ENCODE data around the gene MRPL37.

Gene MRPL37

GRCh38 chr1:54224233-54224632 lies 24.3 kb downstream of the MRPL37 start:
- H2BK5ac ChIP-seq (ENCODE audit: low read depth, low read length, poor library complexity, severe bottlenecking) = no peak overlapping the region
- H3K36me3 ChIP-seq (ENCODE audit: control insufficient read depth in 1 of 2, insufficient read depth in 2 of 2, low read depth in 1 of 2, low read length in 2 of 2) = peaks cover 15 to 54% of the 10 kb centered on the region in 2 experiments
- H3K18ac ChIP-seq (ENCODE audit: low read depth in 1 of 2, low read length in 2 of 2) = no peak overlapping the region
- no peak overlapping the region for H2BK15ac ChIP-seq (ENCODE audit: low read depth, poor library complexity, severe bottlenecking)
- H4K8ac ChIP-seq (ENCODE audit: low read length) = no peak overlapping the region
- peaks cover 41% of the 10 kb centered on the region for H3K4me1 ChIP-seq (ENCODE audit: control insufficient read depth, insufficient read depth, low read depth, low read length)
- no peak overlapping the region for H3K4ac ChIP-seq (ENCODE audit: low read depth in 1 of 2, low read length in 2 of 2)
- no peaks in the 10 kb centered on the region for H3K9me3 ChIP-seq (ENCODE audit: control insufficient read depth, low read length)
- no peak overlapping the region for H3K9ac ChIP-seq (ENCODE audit: low read length)
- no peak overlapping the region for H2BK120ac ChIP-seq (ENCODE audit: low read depth, low read length)
- H3K27ac ChIP-seq (ENCODE audit: low read length, poor library complexity, severe bottlenecking) = no peak overlapping the region
- no peak overlapping the region for H2BK12ac ChIP-seq (ENCODE audit: low read length in 2 of 2)
- H2AK5ac ChIP-seq (ENCODE audit: low read length, severe bottlenecking) = no peak overlapping the region
- no peak overlapping the region for H3K14ac ChIP-seq (ENCODE audit: low read length in 2 of 2)
- H3K23ac ChIP-seq (ENCODE audit: low read length in 2 of 2) = no peak overlapping the region
- no peak for DNase-seq
- H3K4me3 ChIP-seq (ENCODE audit: insufficient read depth in 1 of 2, low read depth in 1 of 2, low read length in 2 of 2) = no peak overlapping the region
- H2AFZ ChIP-seq (ENCODE audit: low read depth, low read length) = no peak overlapping the region
- no peaks in the 10 kb centered on the region for H3K27me3 ChIP-seq (ENCODE audit: control insufficient read depth in 1 of 2, insufficient read depth in 1 of 2, low read length in 2 of 2)
- no peak overlapping the region for H4K91ac ChIP-seq (ENCODE audit: low read length)
- peaks cover 3% of the 10 kb centered on the region for H3K79me1 ChIP-seq (replicated peaks; ENCODE audit: low read length, poor library complexity, severe bottlenecking)
- H3K4me2 ChIP-seq (ENCODE audit: low read length, poor library complexity, severe bottlenecking) = no peak overlapping the region
- WGBS = 94% methylated on average over 6 of the region's 6 CpGs

GRCh38 chr1:54225378-54225777 lies 25.4 kb downstream of the MRPL37 start:
- no peak overlapping the region for H3K4ac ChIP-seq (ENCODE audit: low read depth in 1 of 2, low read length in 2 of 2)
- no peak overlapping the region for H3K23ac ChIP-seq (ENCODE audit: low read length in 2 of 2)
- no peak overlapping the region for H2AFZ ChIP-seq (ENCODE audit: low read depth, low read length)
- H3K9ac ChIP-seq (ENCODE audit: low read length) = no peak overlapping the region
- no peak overlapping the region for H2BK15ac ChIP-seq (ENCODE audit: low read depth, poor library complexity, severe bottlenecking)
- no peak overlapping the region for H2BK12ac ChIP-seq (ENCODE audit: low read length in 2 of 2)
- no peak overlapping the region for H3K14ac ChIP-seq (ENCODE audit: low read length in 2 of 2)
- H3K79me1 ChIP-seq (replicated peaks; ENCODE audit: low read length, poor library complexity, severe bottlenecking) = peaks cover 3% of the 10 kb centered on the region
- peaks cover 43% of the 10 kb centered on the region for H3K4me1 ChIP-seq (ENCODE audit: control insufficient read depth, insufficient read depth, low read depth, low read length)
- no peak overlapping the region for H2AK5ac ChIP-seq (ENCODE audit: low read length, severe bottlenecking)
- H3K4me2 ChIP-seq (ENCODE audit: low read length, poor library complexity, severe bottlenecking) = no peak overlapping the region
- H2BK120ac ChIP-seq (ENCODE audit: low read depth, low read length) = no peak overlapping the region
- no peaks in the 10 kb centered on the region for H3K27me3 ChIP-seq (ENCODE audit: control insufficient read depth in 1 of 2, insufficient read depth in 1 of 2, low read length in 2 of 2)
- 94% methylated on average over 5 of the region's 6 CpGs for WGBS
- no peak overlapping the region for H3K18ac ChIP-seq (ENCODE audit: low read depth in 1 of 2, low read length in 2 of 2)
- no peak overlapping the region for H4K91ac ChIP-seq (ENCODE audit: low read length)
- no peak overlapping the region for H3K27ac ChIP-seq (ENCODE audit: low read length, poor library complexity, severe bottlenecking)
- no peak overlapping the region for H3K4me3 ChIP-seq (ENCODE audit: insufficient read depth in 1 of 2, low read depth in 1 of 2, low read length in 2 of 2)
- DNase-seq = no peak
- no peak overlapping the region for H2BK5ac ChIP-seq (ENCODE audit: low read depth, low read length, poor library complexity, severe bottlenecking)
- H4K8ac ChIP-seq (ENCODE audit: low read length) = no peak overlapping the region
- no peaks in the 10 kb centered on the region for H3K9me3 ChIP-seq (ENCODE audit: control insufficient read depth, low read length)
- H3K36me3 ChIP-seq (ENCODE audit: control insufficient read depth in 1 of 2, insufficient read depth in 2 of 2, low read depth in 1 of 2, low read length in 2 of 2) = peaks cover 15 to 51% of the 10 kb centered on the region in 2 experiments

GRCh38 chr1:54225986-54226559 lies 26.1 kb downstream of the MRPL37 start:
- DNase-seq = no peak
- H2BK120ac ChIP-seq (ENCODE audit: low read depth, low read length) = no peak overlapping the region
- H3K23ac ChIP-seq (ENCODE audit: low read length in 2 of 2) = no peak overlapping the region
- H3K79me1 ChIP-seq (replicated peaks; ENCODE audit: low read length, poor library complexity, severe bottlenecking) = peaks cover 3% of the 10 kb centered on the region
- H3K9me3 ChIP-seq (ENCODE audit: control insufficient read depth, low read length) = no peaks in the 10 kb centered on the region
- 96% methylated on average over 18 of the region's 20 CpGs for WGBS
- H3K18ac ChIP-seq (ENCODE audit: low read depth in 1 of 2, low read length in 2 of 2) = no peak overlapping the region
- no peak overlapping the region for H4K8ac ChIP-seq (ENCODE audit: low read length)
- no peak overlapping the region for H3K27ac ChIP-seq (ENCODE audit: low read length, poor library complexity, severe bottlenecking)
- no peaks in the 10 kb centered on the region for H3K27me3 ChIP-seq (ENCODE audit: control insufficient read depth in 1 of 2, insufficient read depth in 1 of 2, low read length in 2 of 2)
- no peak overlapping the region for H2BK15ac ChIP-seq (ENCODE audit: low read depth, poor library complexity, severe bottlenecking)
- H3K14ac ChIP-seq (ENCODE audit: low read length in 2 of 2) = no peak overlapping the region
- peaks cover 15 to 44% of the 10 kb centered on the region in 2 experiments for H3K36me3 ChIP-seq (ENCODE audit: control insufficient read depth in 1 of 2, insufficient read depth in 2 of 2, low read depth in 1 of 2, low read length in 2 of 2)
- no peak overlapping the region for H2AFZ ChIP-seq (ENCODE audit: low read depth, low read length)
- no peak overlapping the region for H3K4me2 ChIP-seq (ENCODE audit: low read length, poor library complexity, severe bottlenecking)
- peaks cover 40% of the 10 kb centered on the region for H3K4me1 ChIP-seq (ENCODE audit: control insufficient read depth, insufficient read depth, low read depth, low read length)
- H3K4ac ChIP-seq (ENCODE audit: low read depth in 1 of 2, low read length in 2 of 2) = no peak overlapping the region
- H2BK5ac ChIP-seq (ENCODE audit: low read depth, low read length, poor library complexity, severe bottlenecking) = no peak overlapping the region
- H3K9ac ChIP-seq (ENCODE audit: low read length) = no peak overlapping the region
- peak overlapping the region; percentile 82 for H2AK5ac ChIP-seq (ENCODE audit: low read length, severe bottlenecking)
- no peak overlapping the region for H4K91ac ChIP-seq (ENCODE audit: low read length)
- no peak overlapping the region for H3K4me3 ChIP-seq (ENCODE audit: insufficient read depth in 1 of 2, low read depth in 1 of 2, low read length in 2 of 2)
- no peak overlapping the region for H2BK12ac ChIP-seq (ENCODE audit: low read length in 2 of 2)

GRCh38 chr1:54227091-54227602 lies 27.2 kb downstream of the MRPL37 start:
- Histone ChIP-seq H4K8ac (ENCODE audit: low read length) (no peak overlapping the region), H3K18ac (ENCODE audit: low read depth in 1 of 2, low read length in 2 of 2) (peak overlapping the region in 1 of 2 experiments; percentile 79), H3K23ac (ENCODE audit: low read length in 2 of 2) (no peak overlapping the region), H2BK120ac (ENCODE audit: low read depth, low read length) (no peak overlapping the region), H3K4ac (ENCODE audit: low read depth in 1 of 2, low read length in 2 of 2) (no peak overlapping the region), H2BK12ac (ENCODE audit: low read length in 2 of 2) (no peak overlapping the region), H2BK15ac (ENCODE audit: low read depth, poor library complexity, severe bottlenecking) (no peak overlapping the region), H3K27me3 (ENCODE audit: control insufficient read depth in 1 of 2, insufficient read depth in 1 of 2, low read length in 2 of 2) (no peaks in the 10 kb centered on the region), H4K91ac (ENCODE audit: low read length) (no peak overlapping the region), H3K4me3 (ENCODE audit: insufficient read depth in 1 of 2, low read depth in 1 of 2, low read length in 2 of 2) (no peak overlapping the region), H3K79me1 (replicated peaks; ENCODE audit: low read length, poor library complexity, severe bottlenecking) (peaks cover 3% of the 10 kb centered on the region), H3K9ac (ENCODE audit: low read length) (no peak overlapping the region), H3K27ac (ENCODE audit: low read length, poor library complexity, severe bottlenecking) (peak overlapping the region; percentile 61), H2AK5ac (ENCODE audit: low read length, severe bottlenecking) (no peak overlapping the region), H3K4me2 (ENCODE audit: low read length, poor library complexity, severe bottlenecking) (peak overlapping the region; percentile 2), H3K4me1 (ENCODE audit: control insufficient read depth, insufficient read depth, low read depth, low read length) (peaks cover 40% of the 10 kb centered on the region), H3K14ac (ENCODE audit: low read length in 2 of 2) (no peak overlapping the region), H2BK5ac (ENCODE audit: low read depth, low read length, poor library complexity, severe bottlenecking) (no peak overlapping the region), H3K9me3 (ENCODE audit: control insufficient read depth, low read length) (no peaks in the 10 kb centered on the region), H3K36me3 (ENCODE audit: control insufficient read depth in 1 of 2, insufficient read depth in 2 of 2, low read depth in 1 of 2, low read length in 2 of 2) (peaks cover 15 to 34% of the 10 kb centered on the region in 2 experiments), H2AFZ (ENCODE audit: low read depth, low read length) (no peak overlapping the region)
- 77% methylated on average over 8 of the region's 8 CpGs for WGBS
- peak; percentile 73 for DNase-seq
